Natural killer cell (primary cell): Measurements from ENCODE around the gene GDPD1. TPM values are rescaled to one million over a fixed set of nuclear protein-coding genes. Genes with fewer than 3 reads are reported as not detected.
"Not testable (repeated sequence)": the region's sequence is repeated elsewhere in the genome, so short reads cannot be mapped to it uniquely, and the experiment has no call there.

ENCODE experiments used
- ATAC-seq, 3 donors: fragments of 150-1000 bp in 2 of 3; fragments of 200-7000 bp in 1 of 3; cut with Tn5 transposase; 1 replicate in 1 of 3; 2 replicates in 2 of 3; pipeline ENCODE4 v1.10.0; 2021; ENCODE audit warnings: mild to moderate bottlenecking in 2 of 3, moderate library complexity in 2 of 3
- DNase-seq, 2 donors: peaks; one replicate each; pipeline versions ENCODE4 v3.0.0 to v3.0.0-alpha.2; 2013 to 2021; ENCODE audit warnings: mixed read lengths in 1 of 2
- H3K27ac ChIP-seq: one replicate; pipeline ENCODE4 v1.5.1; 2013; ENCODE audit warnings: mild to moderate bottlenecking, low read length
- H3K27me3 ChIP-seq: one replicate; pipeline ENCODE4 v1.6.1; 2013; ENCODE audit warnings: low read length; ENCODE audit not compliant: control insufficient read depth, insufficient read depth
- H3K36me3 ChIP-seq: one replicate; pipeline ENCODE4 v1.6.1; 2013; ENCODE audit warnings: low read length; ENCODE audit not compliant: control insufficient read depth, insufficient read depth
- H3K4me1 ChIP-seq: one replicate; pipeline ENCODE4 v1.6.1; 2013; ENCODE audit warnings: low read length; ENCODE audit not compliant: control insufficient read depth, insufficient read depth
- H3K4me3 ChIP-seq: one replicate; pipeline ENCODE4 v1.5.1; 2013; ENCODE audit warnings: low read length
- H3K9me3 ChIP-seq: one replicate; pipeline ENCODE4 v1.6.1; 2013; ENCODE audit warnings: low read length; ENCODE audit not compliant: control insufficient read depth, insufficient read depth
- H3K27ac Mint-ChIP-seq, 2 donors: one replicate each; pipeline ENCODE4 v1.8.0; 2022; ENCODE audit warnings: mild to moderate bottlenecking in 2 of 2, mixed read lengths in 2 of 2, moderate library complexity in 1 of 2
- H3K27me3 Mint-ChIP-seq, 2 donors: one replicate each; pipeline ENCODE4 v1.8.0; 2022; ENCODE audit warnings: low read depth in 2 of 2, mixed read lengths in 2 of 2
- H3K36me3 Mint-ChIP-seq: one replicate; pipeline ENCODE4 v1.8.0; 2022; ENCODE audit warnings: mixed read lengths
- H3K4me1 Mint-ChIP-seq, 2 donors: one replicate each; pipeline ENCODE4 v1.8.0; 2022; ENCODE audit warnings: mixed read lengths in 2 of 2
- H3K4me3 Mint-ChIP-seq: one replicate; pipeline ENCODE4 v1.8.0; 2022; ENCODE audit warnings: mild to moderate bottlenecking, moderate library complexity, mixed read lengths
- H3K9me3 Mint-ChIP-seq, 2 donors: one replicate each; pipeline ENCODE4 v1.8.0; 2022; ENCODE audit warnings: mixed read lengths in 2 of 2
- WGBS: methylation state at CpG from one replicate; pipeline ENCODE4 v1.1.7; 2013; ENCODE audit warnings: missing lambda C conversion rate; ENCODE audit not compliant: insufficient coverage; 5-methylcytosine and 5-hydroxymethylcytosine counted together
- intact Hi-C: fragments of 100-400 bp; cut with micrococcal nuclease; formaldehyde crosslinking; loops from one replicate; pipeline ENCODE4 v1.14.2; 2022
- total RNA-seq, 4 donors: library from RNA; stranded (reverse); fragments of 120-200 nt in 1 of 4; gene quantifications; one replicate each; pipeline versions ENCODE4 v1.2.3 to v1.2.4, GENCODE V29; 2013 to 2022
- TF ChIP-seq, protein P1 (sequence below): fragments of 200-600 bp; IDR thresholded peaks from one replicate; pipeline ENCODE4 v1.8.0; 2022; ENCODE audit warnings: antibody characterized with exemption

The GDPD1 gene
- total RNA-seq, 3 donors from 2014 or later (not counting 1 experiment from before 2014, with no cell fraction given): 4.0 to 5.3 (median 5.1) TPM

DNA sequence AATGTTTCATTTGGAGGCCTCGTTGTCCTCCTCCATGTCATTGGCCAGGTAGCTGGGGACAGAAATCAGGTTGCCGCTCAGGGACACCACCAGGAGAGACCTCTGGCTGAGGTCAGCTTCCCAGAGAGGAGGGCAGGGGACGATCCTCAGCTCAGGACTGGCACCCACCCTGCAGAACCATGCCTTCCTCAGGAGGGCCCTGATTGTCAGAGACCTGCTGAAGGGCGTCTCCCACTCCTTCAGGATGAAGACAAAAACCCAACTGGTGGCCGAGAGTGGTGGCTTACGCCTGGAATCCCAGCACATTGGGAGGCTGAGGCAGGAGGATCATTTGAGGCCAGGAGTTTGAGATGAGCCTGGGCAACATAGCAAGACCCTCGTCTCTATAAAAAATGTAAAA, 45.2 kb upstream of the GDPD1 start:
- no peaks in the 10 kb centered on the region for H3K36me3 ChIP-seq
- intact Hi-C loops: no loop called here
- WGBS: 97% methylated on average over 7 of the region's 7 CpGs
- DNase-seq (no peak), ATAC-seq (no peak)
- Mint-ChIP-seq H3K27me3 (no peaks in the 10 kb centered on the region), H3K9me3 (no peaks in the 10 kb centered on the region), H3K4me3 (no peak overlapping the region), H3K27ac (no peak overlapping the region), H3K36me3 (no peaks in the 10 kb centered on the region), H3K4me1 (peaks cover 5% of the 10 kb centered on the region in 2 donors)
- TF ChIP-seq, protein P1, sequence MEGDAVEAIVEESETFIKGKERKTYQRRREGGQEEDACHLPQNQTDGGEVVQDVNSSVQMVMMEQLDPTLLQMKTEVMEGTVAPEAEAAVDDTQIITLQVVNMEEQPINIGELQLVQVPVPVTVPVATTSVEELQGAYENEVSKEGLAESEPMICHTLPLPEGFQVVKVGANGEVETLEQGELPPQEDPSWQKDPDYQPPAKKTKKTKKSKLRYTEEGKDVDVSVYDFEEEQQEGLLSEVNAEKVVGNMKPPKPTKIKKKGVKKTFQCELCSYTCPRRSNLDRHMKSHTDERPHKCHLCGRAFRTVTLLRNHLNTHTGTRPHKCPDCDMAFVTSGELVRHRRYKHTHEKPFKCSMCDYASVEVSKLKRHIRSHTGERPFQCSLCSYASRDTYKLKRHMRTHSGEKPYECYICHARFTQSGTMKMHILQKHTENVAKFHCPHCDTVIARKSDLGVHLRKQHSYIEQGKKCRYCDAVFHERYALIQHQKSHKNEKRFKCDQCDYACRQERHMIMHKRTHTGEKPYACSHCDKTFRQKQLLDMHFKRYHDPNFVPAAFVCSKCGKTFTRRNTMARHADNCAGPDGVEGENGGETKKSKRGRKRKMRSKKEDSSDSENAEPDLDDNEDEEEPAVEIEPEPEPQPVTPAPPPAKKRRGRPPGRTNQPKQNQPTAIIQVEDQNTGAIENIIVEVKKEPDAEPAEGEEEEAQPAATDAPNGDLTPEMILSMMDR: no peak
- H3K9me3 ChIP-seq: no peaks in the 10 kb centered on the region
- no peak overlapping the region for H3K4me3 ChIP-seq
- no peaks in the 10 kb centered on the region for H3K27me3 ChIP-seq
- no peaks in the 10 kb centered on the region for H3K4me1 ChIP-seq
- no peak overlapping the region for H3K27ac ChIP-seq

DNA sequence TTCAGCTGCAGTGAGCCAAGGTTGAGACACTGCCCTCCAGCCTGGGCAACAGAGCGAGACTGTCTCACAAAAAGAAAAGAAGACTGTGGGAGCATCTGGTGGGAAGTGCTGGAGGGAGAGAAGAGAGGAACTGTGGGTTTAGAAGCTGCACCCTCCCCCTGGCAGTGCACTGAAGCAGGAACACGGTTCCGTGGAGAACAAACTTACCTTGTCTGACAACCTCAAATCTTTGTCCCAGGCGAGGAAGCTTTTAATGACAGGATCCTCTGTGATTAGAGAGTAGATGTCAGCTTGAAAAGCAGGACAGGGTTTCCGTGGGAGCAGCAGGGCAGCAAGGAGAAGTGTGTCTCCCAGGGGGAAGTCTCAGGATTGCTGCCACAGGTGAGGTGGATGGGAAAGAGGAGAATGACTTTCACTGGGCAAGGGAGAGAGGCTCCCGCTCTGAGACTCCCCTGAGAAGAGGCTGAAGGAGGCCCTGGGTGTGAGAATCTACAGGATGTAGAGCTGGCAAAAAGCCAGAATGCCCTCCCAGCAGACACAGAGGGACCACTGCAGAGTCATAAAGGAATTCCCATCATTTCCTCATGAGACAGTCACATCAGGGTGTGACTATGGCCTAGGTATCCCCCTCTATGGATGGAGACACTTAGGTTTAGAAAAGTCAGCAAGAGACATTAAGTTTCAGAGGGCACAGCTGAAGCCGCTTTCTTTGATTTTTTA, 41.9 kb upstream of the GDPD1 start:
- no peaks in the 10 kb centered on the region for H3K36me3 ChIP-seq
- Mint-ChIP-seq H3K9me3 (no peaks in the 10 kb centered on the region), H3K27ac (no peak overlapping the region), H3K27me3 (no peaks in the 10 kb centered on the region), H3K4me3 (no peak overlapping the region), H3K36me3 (no peaks in the 10 kb centered on the region), H3K4me1 (no peaks in the 10 kb centered on the region)
- H3K4me3 ChIP-seq: no peak overlapping the region
- H3K27ac ChIP-seq: no peak overlapping the region
- TF ChIP-seq, protein P1: no peak
- intact Hi-C loops: no loop called here
- 94% methylated on average over 7 of the region's 7 CpGs for WGBS
- DNase-seq (no peak), ATAC-seq (no peak)
- H3K27me3 ChIP-seq: no peaks in the 10 kb centered on the region
- no peaks in the 10 kb centered on the region for H3K9me3 ChIP-seq
- no peaks in the 10 kb centered on the region for H3K4me1 ChIP-seq

DNA sequence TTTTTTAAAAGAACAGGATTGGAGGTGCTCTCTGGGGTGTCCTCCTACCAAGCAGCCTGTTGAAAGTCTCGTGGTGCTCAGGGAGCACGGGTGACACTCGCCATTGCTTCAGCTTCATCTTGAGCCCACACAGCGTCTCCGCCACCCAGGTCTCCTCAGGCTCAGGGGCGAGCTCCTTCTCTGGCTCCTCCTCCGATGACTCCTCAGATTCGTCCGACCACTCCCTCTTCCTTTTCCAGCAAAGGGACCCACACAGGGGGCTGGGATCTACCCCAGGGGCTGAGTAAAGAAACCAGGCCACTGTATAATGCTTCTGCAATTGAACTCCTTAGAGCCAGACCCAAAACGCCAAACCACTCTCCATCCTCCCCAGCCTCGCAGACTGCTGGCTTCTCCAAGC, 40.7 kb upstream of the GDPD1 start:
- H3K9me3 Mint-ChIP-seq, H3K27me3 Mint-ChIP-seq, H3K36me3 Mint-ChIP-seq, DNase-seq, H3K4me1 ChIP-seq, H3K27me3 ChIP-seq, H3K4me3 Mint-ChIP-seq, H3K27ac Mint-ChIP-seq, H3K4me1 Mint-ChIP-seq, intact Hi-C loops, H3K4me3 ChIP-seq, H3K36me3 ChIP-seq, H3K9me3 ChIP-seq, H3K27ac ChIP-seq, ATAC-seq: not testable (repeated sequence)
- WGBS: 97% methylated on average over 11 of the region's 11 CpGs

DNA sequence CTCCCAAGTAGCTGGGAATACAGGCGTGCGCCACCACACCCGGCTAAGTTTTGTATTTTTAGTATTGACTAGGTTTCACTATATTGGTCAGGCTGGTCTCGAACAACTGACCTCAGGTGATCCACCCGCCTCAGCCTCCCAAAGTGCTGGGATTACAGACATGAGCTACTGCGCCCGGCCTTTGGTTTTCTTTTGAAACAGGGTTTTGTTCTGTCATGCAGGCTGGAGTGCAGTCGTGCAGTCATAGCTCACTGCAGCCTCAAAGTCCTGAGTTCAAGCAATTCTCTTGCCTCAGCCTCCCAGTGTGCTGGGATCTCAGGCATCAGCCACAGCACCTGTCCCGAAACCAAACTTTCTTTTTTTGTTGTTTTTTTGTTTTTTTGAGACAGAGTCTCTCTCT, 39.7 kb upstream of the GDPD1 start:
- Histone ChIP-seq H3K4me3 (no peak overlapping the region), H3K36me3 (no peaks in the 10 kb centered on the region), H3K27ac (no peak overlapping the region), H3K9me3 (no peaks in the 10 kb centered on the region), H3K27me3 (no peaks in the 10 kb centered on the region), H3K4me1 (no peaks in the 10 kb centered on the region)
- H3K4me3 Mint-ChIP-seq: no peak overlapping the region
- H3K36me3 Mint-ChIP-seq: no peaks in the 10 kb centered on the region
- intact Hi-C loops: no loop called here
- no peaks in the 10 kb centered on the region for H3K27me3 Mint-ChIP-seq
- ATAC-seq (no peak), DNase-seq (no peak)
- no peaks in the 10 kb centered on the region for H3K4me1 Mint-ChIP-seq
- TF ChIP-seq, protein P1: no peak
- 98% methylated on average over 9 of the region's 9 CpGs for WGBS
- H3K27ac Mint-ChIP-seq: no peak overlapping the region
- H3K9me3 Mint-ChIP-seq: no peaks in the 10 kb centered on the region
